Activated CD4-positive, CD25-positive, alpha-beta regulatory T cell treated with anti-CD3 and anti-CD28 coated beads, Interleukin-2, amount 50 U/mL, for 72 hours (primary cell): ENCODE measurements around the gene CENPB.

Source experiments
- DNase-seq: peaks from one replicate; pipeline ENCODE4 v3.0.0; 2021

CENPB gene

DNA sequence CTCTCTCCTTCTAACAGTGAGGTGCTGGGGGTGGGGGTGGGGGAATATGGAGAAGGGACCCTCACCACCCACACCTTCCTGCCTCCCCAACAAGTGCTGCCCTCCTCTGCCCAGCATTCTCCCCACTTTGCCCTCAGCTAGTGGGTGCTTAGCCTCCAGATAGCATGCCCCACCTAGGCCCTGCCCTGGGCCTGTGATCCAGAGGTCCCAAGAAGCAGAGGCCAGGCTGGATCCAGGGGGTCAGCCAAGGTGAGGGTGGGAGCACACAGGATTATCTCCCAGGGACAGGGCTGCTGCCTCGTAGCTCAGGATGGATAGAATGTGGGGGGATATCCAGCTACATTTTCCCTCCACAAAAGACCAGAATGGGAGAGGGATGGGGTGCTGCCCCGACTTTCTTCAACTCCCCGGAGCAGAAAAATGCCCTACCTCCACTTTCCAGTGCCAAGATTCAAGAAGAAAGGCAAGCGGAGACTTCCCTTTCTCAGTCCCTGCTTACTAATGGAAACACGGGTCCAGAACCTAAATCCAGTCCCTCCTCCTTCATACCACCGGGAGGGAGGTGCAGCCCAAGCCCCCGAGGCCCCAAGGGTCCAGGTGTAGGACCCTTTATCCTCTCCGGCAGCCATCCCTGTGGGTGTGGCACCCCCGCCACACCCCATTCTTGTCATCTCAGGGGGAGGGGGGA, 20.0 kb downstream of the CENPB start:
- DNase-seq: no peak

GRCh38 chr20:3765171-3765882, 21.2 kb downstream of the CENPB start:
- no peak for DNase-seq

GRCh38 chr20:3764659-3765058, 21.9 kb downstream of the CENPB start:
- no peak for DNase-seq

DNA sequence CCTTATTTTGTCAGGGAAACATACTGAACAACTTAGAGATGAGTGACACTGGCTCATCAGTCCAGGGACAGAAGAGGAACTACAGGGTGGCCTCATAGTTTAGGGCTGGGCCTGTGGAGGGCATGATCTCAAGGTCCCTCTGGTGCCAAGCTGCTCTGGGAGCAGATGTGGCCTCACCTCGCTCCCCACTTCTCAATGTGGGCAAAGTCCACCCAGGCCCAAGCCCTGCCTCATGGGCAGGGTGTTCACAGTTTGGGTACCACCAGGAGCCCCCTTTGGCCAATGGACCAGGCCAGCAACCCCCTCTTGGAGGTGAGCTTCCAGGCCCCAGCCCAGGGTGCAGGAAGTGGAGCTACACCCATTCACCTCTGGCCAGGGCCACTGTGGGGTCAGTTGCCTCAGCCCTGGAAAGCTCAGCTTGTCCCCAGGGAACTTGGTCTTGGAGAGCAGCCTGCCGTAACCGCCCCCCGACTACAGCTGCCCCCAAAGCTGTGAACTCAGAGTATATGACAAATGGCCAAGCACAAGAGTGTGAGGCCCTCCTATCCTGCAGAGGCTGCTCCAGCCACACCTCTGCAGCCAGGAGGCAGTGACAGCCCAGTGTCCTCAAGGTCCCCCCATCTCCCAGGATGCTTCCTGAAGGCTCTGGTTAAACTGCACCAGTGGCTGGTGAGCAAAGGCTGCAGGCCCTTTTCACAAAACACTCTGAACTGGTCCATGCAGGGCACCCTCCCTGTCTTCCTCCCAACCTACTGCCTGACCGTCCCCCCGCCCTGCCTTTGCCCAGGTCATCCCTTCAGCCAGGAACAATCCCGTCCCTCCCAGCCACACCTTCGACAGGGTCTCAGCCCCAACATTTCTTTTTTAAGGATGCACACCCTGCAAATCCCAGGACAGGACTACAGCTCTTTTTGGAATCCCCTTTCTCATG, 22.6 kb downstream of the CENPB start:
- DNase-seq: no peak

- DNase-seq: no peak
These were observed 25.7 kb downstream of the CENPB start for GRCh38 chr20:3760655-3761348.

- DNase-seq: no peak
These were observed 26.7 kb downstream of the CENPB start for GRCh38 chr20:3759884-3760283.

DNA sequence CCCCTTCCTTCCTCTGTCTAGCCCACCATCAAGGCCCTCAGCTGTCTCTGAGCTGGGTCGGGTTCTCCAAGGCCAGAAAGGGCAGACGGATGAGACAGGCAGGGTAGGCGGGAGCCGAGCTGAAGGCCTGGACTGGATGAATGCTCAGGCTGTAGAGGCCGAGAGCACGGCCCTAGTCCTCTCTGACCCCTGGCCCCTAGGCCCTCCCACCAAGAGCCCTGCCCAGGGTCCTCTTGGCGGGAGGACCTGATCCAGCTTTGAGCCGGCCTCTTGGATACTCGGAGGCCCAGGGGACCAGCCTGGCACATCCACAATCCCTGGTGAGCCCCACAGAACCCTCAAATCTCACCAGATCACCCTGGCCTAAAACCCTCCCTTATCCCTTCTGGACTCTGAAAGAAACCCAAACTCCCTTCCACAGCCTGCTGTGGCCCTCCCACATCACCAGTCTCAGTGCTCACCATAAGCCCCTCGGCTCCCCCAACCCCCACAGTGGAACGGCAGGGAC, 27.2 kb downstream of the CENPB start:
- DNase-seq: no peak

DNA sequence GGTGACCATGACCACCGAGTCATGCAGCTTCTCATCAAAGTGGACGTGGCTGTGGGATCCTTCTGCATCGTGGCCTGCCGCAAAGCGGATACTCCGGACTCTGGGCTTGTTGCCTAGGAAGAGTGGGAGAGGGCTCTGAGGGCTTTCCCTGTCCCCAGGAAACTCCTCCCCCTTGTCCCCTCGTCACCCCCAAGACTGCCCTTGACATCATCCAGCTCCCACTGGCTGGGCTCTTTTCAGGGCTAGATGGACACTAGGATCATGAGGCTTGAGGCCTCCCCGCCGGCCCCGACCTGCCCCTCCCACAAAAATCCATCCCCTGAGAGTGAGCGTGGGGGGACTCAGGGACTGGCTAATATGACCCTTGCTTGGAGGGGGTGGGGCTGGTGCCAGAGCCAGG, 28.0 kb downstream of the CENPB start:
- no peak for DNase-seq

DNA sequence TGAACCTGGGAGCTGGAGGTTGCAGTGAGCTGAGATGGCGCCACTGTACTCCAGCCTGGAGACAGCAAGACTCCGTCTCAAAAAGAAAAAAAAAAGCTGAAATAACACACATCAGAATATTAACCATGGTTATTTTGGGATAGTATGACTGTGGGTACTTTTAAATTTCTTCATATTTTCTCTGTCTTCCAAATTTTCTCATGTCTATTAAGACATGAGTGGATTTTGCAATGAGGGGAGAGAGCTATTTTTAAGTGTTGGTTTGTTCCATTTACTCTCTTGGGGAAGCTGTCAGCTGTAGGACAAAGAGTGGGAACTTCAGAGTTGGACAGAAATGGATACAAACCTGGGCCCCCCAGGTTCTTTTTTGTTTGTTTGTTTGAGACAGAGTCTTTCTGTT, 29.3 kb downstream of the CENPB start:
- no peak for DNase-seq

DNA sequence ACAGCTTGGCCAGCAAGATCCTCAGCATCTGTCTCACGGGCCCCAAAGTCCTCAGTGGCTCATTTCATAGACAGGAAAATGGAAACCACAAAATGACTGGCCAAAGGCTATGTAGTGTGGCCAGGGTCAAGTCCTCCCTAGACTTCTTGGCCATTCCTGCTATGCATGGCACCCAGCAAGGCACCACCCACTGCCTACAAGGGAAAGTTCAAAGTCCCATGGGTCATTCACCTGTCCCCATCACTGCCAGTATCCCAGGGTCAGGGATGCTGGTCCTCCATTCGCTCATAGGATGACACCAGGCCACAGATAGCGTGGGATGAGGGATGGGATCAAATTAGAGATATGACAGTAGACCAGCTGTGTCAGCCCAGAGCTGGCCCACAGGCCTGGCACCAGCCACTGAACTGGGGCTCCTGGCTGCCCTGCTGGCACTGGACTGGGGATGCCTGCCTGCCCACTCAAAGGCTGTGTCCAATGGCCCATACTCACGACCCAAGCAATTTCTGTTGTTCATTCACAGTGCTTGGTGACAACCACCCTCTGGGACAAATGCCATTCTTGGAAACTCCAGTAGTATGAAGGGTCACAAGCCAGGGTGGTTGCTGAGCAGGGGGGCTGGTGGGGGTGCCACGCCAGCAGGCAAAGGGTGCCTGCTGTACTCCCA, 30.6 kb downstream of the CENPB start:
- no peak for DNase-seq

DNA sequence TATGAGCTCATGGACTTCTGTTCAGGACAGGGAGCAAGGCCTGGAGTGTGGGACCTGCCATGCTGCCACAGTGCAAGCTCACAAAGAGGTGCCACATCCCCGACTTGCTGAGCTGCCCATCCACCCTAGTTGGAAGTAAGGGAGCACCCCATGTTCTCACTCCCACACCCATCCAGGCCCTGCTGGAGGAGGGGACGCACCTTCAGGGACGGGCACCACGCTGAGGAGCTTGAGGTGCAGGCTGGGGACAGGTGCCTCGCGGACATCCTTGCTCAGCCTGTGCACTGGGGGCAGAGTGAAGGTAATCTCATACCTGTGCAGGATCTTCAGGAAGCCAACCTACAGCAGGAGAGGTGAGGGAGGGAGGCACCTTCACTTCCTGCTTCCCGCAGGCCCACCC, 31.3 kb downstream of the CENPB start:
- DNase-seq: no peak

DNA sequence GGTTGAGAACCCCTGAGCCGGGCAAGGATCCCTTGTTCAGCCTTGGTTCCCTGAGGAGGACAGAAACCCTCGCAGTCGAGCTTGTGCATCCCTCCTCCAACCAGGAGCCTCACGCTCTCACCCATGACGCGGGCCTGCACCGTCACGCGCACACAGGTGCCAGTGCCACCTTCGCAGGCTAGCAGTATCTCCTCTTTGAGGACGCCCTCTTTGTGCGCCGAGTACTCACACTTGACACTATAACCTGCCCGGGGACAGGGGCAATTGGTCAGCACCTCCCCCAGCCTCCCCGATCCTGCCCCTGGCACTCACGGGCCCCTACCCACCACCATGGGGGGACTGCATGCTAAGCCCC, 32.3 kb downstream of the CENPB start:
- no peak for DNase-seq

- DNase-seq: no peak
These were observed 32.9 kb downstream of the CENPB start for GRCh38 chr20:3753501-3754275.

DNA sequence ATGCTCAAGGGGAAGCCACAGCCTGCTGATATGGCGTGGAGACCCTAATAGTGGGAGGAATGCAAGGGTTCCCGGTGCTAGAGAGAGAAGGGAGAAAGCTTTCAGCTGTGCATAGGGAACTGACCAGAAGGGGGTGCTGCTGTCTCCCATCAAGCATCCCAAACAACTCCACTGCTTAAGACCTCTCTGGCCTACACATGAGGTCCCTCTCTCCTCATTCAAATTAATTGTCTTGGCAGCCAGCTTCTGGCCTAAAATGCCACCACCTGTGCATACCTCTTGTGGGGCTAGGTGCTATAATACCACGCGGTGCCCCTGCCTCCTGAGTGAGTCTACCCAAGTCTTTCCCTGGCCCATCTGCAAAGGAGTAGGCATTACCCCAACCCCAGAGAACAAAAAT, 33.4 kb downstream of the CENPB start:
- DNase-seq: peak; percentile 50

- DNase-seq: no peak
These were observed 34.2 kb downstream of the CENPB start for GRCh38 chr20:3752386-3752759.

GRCh38 chr20:3751675-3752385, 34.7 kb downstream of the CENPB start:
- peak; percentile 68 for DNase-seq

GRCh38 chr20:3751305-3751674, 35.2 kb downstream of the CENPB start:
- DNase-seq: no peak

DNA sequence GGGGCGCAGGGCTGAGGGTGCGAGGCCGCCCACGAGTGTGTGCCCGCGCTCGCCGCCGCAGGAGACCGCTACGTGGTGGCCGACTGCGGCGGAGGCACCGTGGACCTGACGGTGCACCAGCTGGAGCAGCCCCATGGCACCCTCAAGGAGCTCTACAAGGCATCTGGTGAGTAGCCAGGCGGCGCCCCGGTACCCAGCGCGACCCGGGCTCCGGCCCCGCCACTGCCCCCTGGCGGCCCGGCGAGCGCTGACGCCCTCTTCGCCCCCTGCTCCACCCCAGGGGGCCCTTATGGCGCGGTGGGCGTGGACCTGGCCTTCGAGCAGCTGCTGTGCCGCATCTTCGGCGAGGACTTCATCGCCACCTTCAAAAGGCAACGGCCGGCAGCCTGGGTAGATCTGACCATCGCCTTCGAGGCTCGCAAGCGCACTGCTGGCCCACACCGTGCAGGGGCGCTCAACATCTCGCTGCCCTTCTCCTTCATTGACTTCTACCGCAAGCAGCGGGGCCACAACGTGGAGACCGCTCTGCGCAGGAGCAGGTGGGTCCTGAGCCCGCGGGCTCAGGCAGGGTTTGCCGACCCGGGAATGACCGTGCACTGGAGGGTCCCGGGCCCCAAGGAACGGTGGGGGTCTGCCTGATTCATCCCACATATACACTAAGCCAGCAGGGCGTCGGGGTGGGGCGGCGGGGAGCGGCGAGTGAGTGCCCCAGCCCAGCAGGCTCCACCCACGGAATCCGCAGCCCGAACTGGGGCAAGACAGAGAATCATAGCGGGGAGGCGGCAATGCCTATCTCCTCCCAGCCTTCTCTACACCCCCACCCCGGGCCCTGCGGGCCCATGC, 36.6 kb downstream of the CENPB start:
- peak; percentile 55 for DNase-seq

DNA sequence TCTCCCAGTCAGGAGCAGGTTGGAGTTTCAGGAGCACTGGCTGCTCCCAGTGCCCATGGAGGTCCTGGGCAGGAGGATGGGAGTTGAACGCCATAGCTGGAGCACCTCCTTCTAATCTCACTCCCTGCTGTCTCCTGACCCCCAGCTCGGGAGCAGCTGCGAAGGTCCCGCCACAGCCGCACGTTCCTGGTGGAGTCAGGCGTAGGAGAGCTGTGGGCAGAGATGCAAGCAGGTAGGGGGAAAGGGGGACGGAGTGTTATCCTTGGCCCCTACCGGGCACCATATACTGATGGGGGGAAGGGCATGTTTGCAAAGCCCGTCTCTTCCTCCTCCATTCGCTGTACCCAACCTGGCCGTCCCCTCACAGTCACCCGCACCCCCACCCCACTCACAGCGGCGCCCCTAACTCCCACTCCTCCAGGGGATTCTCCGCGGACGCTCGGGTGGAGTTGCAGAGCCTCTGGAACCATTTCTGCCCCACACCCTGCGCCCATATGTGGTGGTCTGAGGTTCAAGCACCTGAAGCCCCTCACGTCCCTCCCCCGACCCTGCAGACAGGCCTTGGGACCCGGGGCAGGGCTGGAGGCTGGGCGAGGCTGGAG, 37.4 kb downstream of the CENPB start:
- no peak for DNase-seq

GRCh38 chr20:3748073-3748472, 38.5 kb downstream of the CENPB start:
- no peak for DNase-seq
